K562 (cell line): ENCODE data around the gene PDZRN3. TPM values are rescaled to one million over a fixed set of nuclear protein-coding genes. Genes with fewer than 3 reads are reported as not detected.

Source experiments
- HDAC3 ChIP-seq: fragments of 450-650 bp; IDR thresholded peaks from 2 replicates; pipeline ENCODE4 v1.6.1; 2018; ENCODE audit warnings: borderline replicate concordance, mild to moderate bottlenecking, moderate library complexity; ENCODE audit not compliant: partially characterized antibody
- MTF1 ChIP-seq: fragments of 250-450 bp; sonication (Bioruptor Pico); IDR thresholded peaks from 2 replicates; pipeline ENCODE4 v1.9.0; 2021; ENCODE audit warnings: moderate library complexity, mild to moderate bottlenecking, inconsistent platforms, borderline replicate concordance
- NFIX ChIP-seq: fragments of 250-450 bp; sonication (Bioruptor Pico); IDR thresholded peaks from 2 replicates; pipeline ENCODE4 v1.4.0; 2020; ENCODE audit warnings: low read depth, mild to moderate bottlenecking, moderate library complexity
- ZNF224 ChIP-seq: sonication (generic); formaldehyde crosslinking; IDR thresholded peaks from 2 replicates; pipeline ENCODE4 v1.8.0; 2022; ENCODE audit warnings: mild to moderate bottlenecking, missing genetic modification reagents
- ZNF586 ChIP-seq: fragments of 450-650 bp; formaldehyde crosslinking; conservative IDR thresholded peaks from 2 replicates; pipeline ENCODE4 v1.4.0; 2020; ENCODE audit warnings: mild to moderate bottlenecking, moderate library complexity
- ZSCAN32 ChIP-seq: fragments of 450-650 bp; formaldehyde crosslinking; IDR thresholded peaks from 2 replicates; pipeline ENCODE4 v1.4.0; 2020; ENCODE audit warnings: mild to moderate bottlenecking, moderate library complexity
- polyA plus RNA-seq, 8 experiments: library from polyadenylated mRNA; depleted of rRNA in 4 of 8; stranded (reverse) in 5 of 8; unstranded in 3 of 8; fragments of >200 nt; fragmentation: Nextera tagmentation in 2 of 8; fragmentation: Illumina TruSeq in 1 of 8; extraction: Ambion mirVana in 2 of 8; extraction: Trizol in 1 of 8; gene quantifications; 2 replicates each; pipeline versions ENCODE4 v1.2.1 to v1.2.3, GENCODE V29; 2011 to 2014; ENCODE audit warnings: inconsistent platforms in 1 of 8, missing spikeins in 1 of 8
- total RNA-seq, 7 experiments: library from RNA; depleted of rRNA in 6 of 7; stranded (reverse); fragments of >200 nt in 6 of 7; fragmentation: Illumina TruSeq in 2 of 7; extraction: Trizol in 2 of 7; gene quantifications; 2 replicates each; pipeline versions ENCODE4 v1.2.1 to v1.2.3, GENCODE V29; 2011 to 2021; ENCODE audit warnings: low replicate concordance in 1 of 7
- TF ChIP-seq, protein P1 (sequence below): sonication (generic); formaldehyde crosslinking; IDR thresholded peaks from 2 replicates; pipeline ENCODE4 v1.9.0; 2022; ENCODE audit warnings: mild to moderate bottlenecking, missing genetic modification reagents
- TF ChIP-seq, protein P2 (sequence below): fragments of 250-450 bp; sonication (Bioruptor Pico); IDR thresholded peaks from 2 replicates; pipeline ENCODE4 v1.8.0; 2022; ENCODE audit warnings: inconsistent platforms, mild to moderate bottlenecking, moderate library complexity, borderline replicate concordance
- TF ChIP-seq, protein P3 (sequence below), 2 experiments: fragments of 450-650 bp; IDR thresholded peaks; 2 replicates each; pipeline ENCODE4 v1.6.1; 2018; ENCODE audit warnings: mild to moderate bottlenecking in 2 of 2, low read depth in 1 of 2; ENCODE audit not compliant: partially characterized antibody in 2 of 2

PDZRN3 gene
- total and polyA plus RNA-seq, 9 of the 15 experiments (the other 6 are each of a cell fraction or from before 2014, with no cell fraction given) = 0.16 TPM; not detected in 8

DNA sequence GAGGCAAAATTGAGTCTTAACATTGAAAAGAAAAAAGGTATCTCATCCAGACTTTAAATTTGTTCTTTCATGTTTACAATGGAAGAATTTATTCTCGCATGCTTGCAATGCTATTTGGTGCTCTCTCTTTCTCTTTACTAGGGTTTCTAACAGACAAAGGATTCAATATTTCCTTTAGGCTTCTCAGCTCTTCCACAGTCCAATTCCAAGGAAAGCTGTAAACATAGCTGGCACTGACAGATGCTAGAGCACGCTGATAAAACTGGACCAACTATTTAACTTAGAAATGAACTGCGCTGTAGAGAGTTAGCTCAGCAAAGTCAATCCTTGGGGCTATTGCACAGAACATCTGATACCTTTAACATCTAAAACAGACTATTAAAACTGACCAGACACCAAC lies 81.3 kb downstream of the PDZRN3 start (continued):
- TF ChIP-seq NFIX (CRISPR knock-in tag) (no peak), HDAC3 (no peak), ZSCAN32 (CRISPR knock-in tag) (no peak), MTF1 (no peak), ZNF586 (CRISPR knock-in tag) (no peak), ZNF224 (CRISPR knock-in tag) (no peak)
- TF ChIP-seq, protein P1, sequence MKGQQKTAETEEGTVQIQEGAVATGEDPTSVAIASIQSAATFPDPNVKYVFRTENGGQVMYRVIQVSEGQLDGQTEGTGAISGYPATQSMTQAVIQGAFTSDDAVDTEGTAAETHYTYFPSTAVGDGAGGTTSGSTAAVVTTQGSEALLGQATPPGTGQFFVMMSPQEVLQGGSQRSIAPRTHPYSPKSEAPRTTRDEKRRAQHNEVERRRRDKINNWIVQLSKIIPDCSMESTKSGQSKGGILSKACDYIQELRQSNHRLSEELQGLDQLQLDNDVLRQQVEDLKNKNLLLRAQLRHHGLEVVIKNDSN (CRISPR knock-in tag) = no peak
- TF ChIP-seq, protein P2, sequence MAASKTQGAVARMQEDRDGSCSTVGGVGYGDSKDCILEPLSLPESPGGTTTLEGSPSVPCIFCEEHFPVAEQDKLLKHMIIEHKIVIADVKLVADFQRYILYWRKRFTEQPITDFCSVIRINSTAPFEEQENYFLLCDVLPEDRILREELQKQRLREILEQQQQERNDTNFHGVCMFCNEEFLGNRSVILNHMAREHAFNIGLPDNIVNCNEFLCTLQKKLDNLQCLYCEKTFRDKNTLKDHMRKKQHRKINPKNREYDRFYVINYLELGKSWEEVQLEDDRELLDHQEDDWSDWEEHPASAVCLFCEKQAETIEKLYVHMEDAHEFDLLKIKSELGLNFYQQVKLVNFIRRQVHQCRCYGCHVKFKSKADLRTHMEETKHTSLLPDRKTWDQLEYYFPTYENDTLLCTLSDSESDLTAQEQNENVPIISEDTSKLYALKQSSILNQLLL (CRISPR knock-in tag) = no peak
- TF ChIP-seq, protein P3, sequence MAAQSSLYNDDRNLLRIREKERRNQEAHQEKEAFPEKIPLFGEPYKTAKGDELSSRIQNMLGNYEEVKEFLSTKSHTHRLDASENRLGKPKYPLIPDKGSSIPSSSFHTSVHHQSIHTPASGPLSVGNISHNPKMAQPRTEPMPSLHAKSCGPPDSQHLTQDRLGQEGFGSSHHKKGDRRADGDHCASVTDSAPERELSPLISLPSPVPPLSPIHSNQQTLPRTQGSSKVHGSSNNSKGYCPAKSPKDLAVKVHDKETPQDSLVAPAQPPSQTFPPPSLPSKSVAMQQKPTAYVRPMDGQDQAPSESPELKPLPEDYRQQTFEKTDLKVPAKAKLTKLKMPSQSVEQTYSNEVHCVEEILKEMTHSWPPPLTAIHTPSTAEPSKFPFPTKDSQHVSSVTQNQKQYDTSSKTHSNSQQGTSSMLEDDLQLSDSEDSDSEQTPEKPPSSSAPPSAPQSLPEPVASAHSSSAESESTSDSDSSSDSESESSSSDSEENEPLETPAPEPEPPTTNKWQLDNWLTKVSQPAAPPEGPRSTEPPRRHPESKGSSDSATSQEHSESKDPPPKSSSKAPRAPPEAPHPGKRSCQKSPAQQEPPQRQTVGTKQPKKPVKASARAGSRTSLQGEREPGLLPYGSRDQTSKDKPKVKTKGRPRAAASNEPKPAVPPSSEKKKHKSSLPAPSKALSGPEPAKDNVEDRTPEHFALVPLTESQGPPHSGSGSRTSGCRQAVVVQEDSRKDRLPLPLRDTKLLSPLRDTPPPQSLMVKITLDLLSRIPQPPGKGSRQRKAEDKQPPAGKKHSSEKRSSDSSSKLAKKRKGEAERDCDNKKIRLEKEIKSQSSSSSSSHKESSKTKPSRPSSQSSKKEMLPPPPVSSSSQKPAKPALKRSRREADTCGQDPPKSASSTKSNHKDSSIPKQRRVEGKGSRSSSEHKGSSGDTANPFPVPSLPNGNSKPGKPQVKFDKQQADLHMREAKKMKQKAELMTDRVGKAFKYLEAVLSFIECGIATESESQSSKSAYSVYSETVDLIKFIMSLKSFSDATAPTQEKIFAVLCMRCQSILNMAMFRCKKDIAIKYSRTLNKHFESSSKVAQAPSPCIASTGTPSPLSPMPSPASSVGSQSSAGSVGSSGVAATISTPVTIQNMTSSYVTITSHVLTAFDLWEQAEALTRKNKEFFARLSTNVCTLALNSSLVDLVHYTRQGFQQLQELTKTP (IDR thresholded peaks at IDR 0.05; ENCODE audit: low read depth in 1 of 2, partially characterized antibody in 2 of 2) = no peak
